Choroid plexus epithelial cell (primary cell): Measurements from ENCODE around the gene BBS7.

Experiments used
- DNase-seq: peaks from one replicate; pipeline ENCODE4 v3.0.0-alpha.2; 2010; ENCODE audit warnings: low read depth
- H3K4me3 ChIP-seq: 2 replicates; pipeline ENCODE4 v1.5.1; 2011; ENCODE audit warnings: low read depth, mild to moderate bottlenecking, control low read depth, low read length, moderate library complexity
- TF ChIP-seq, protein P1 (sequence below): conservative IDR thresholded peaks from 2 replicates; pipeline ENCODE4 v1.5.1; 2011; ENCODE audit warnings: low read depth, mild to moderate bottlenecking, control low read depth, inconsistent platforms, low read length, moderate library complexity

Gene BBS7

DNA sequence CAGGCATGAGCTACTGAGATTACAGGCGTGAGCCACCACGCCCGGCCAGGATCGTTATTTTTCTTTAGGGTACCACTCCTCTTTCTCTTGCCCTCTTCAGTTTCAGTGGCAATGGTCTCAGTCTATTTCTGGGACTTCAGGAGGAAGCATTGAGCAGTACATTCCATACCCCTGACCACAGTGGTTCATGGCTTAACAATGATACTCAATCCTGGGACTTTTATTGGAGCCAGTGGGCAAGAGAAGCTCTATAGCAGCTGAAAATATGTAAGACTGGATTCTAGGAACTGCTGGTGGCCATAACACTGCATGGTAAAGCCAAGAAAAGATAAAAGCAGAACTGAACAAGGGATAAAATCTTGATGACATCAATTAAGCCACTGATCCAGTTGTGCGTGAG lies 40.8 kb downstream of the BBS7 start:
- no peak overlapping the region for H3K4me3 ChIP-seq
- TF ChIP-seq, protein P1, sequence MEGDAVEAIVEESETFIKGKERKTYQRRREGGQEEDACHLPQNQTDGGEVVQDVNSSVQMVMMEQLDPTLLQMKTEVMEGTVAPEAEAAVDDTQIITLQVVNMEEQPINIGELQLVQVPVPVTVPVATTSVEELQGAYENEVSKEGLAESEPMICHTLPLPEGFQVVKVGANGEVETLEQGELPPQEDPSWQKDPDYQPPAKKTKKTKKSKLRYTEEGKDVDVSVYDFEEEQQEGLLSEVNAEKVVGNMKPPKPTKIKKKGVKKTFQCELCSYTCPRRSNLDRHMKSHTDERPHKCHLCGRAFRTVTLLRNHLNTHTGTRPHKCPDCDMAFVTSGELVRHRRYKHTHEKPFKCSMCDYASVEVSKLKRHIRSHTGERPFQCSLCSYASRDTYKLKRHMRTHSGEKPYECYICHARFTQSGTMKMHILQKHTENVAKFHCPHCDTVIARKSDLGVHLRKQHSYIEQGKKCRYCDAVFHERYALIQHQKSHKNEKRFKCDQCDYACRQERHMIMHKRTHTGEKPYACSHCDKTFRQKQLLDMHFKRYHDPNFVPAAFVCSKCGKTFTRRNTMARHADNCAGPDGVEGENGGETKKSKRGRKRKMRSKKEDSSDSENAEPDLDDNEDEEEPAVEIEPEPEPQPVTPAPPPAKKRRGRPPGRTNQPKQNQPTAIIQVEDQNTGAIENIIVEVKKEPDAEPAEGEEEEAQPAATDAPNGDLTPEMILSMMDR = no peak
- DNase-seq = no peak

DNA sequence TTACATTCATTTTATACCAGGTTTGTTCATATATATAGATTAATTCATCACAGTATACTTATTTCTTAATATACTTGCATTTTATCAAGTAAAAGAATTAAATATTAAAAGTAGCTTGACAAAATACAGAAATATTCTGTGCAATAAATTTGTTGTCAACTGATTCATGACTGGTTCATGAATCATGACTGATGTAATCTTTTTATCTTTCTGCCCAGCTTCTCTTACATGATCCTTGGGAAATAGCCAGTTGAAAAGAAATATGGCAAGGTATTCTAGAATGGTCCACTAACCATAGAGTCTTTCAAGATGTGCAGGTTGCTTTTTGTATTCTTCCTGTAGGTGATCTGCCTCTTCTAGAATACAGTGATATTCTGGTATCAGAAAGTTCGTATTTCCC lies 42.4 kb downstream of the BBS7 start:
- TF ChIP-seq, protein P1 = no peak
- DNase-seq = peak; percentile 70
- no peak overlapping the region for H3K4me3 ChIP-seq

DNA sequence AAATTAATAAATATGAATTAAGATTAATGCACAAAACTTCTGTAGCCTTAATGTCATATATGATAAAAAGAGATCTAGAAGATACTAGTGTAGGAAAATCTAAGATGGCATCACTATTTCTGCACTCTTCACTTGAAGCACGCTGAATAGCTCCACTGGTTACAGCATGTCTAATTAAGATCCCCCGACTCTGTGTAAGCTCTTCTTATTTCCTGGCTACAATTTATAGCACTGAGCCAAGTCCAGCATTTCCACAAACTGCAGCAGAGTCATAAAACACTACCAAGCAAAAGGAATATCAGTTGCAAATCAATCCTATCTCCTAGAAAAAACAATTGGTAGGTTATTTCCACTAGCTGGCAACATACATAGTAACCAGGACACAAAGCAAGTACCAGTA lies 45.3 kb downstream of the BBS7 start:
- TF ChIP-seq, protein P1 = no peak
- H3K4me3 ChIP-seq = no peak overlapping the region
- no peak for DNase-seq

DNA sequence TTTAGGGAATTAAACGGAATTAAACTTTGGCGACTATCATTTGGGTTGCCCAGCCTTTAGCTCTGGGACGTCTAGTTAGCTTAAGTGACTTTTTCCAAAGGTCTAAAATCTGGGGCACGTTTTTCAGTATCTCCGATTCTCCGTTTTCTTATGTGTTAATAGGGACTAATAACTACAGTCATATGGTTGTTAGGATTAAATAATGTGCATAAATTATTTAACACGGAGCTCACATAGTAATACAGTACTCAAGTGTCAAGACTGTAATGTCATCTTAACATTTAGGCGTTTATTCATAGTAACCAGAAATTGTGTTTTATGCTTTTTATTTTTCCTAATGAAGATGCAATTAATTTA lies 46.1 kb downstream of the BBS7 start:
- TF ChIP-seq, protein P1 = no peak
- peak overlapping the region; percentile 79 for H3K4me3 ChIP-seq
- DNase-seq = no peak

DNA sequence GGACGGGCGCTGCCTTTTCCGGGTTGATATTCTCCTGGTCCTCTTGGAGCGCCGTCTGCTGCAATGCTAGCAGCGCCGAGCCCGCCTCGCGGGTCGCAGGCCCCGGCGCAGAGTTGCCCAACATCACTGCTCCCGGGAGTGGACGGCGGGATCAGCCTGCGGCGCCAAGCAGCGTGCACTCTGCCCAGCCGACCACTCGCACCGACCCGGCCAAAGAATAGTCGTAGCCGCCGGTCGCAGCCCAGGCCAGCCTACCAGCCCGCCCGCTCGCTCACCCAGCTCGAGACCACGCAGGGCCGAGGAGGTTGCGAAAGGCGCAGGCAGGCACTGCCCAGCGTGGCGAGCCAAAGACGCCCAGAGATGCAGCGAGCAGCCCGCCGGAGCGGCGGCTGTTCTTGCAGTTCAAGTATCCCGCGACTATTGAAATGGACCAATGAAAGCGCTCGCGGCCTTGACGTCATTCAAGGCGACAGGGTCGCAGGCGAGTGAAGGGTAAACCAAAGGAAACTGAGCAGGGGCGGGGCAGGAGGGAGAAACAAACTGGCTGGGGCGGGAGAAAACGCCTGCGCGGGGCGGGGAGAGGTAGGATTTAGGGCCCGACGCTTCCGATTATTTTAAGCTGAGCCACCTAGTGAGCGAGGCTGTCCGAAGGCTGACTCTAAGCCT lies 46.6 kb downstream of the BBS7 start, which contains the start of gene CCNA2:
Gene CCNA2, minus strand, starts transcription at position 379 of the 666 bp plus-strand sequence. Its CDS starts 255 bp downstream, at position 124.
- TF ChIP-seq, protein P1 = no peak
- H3K4me3 ChIP-seq = peak within 1 kb of the TSS; percentile 79
- peak; percentile 98 for DNase-seq

DNA sequence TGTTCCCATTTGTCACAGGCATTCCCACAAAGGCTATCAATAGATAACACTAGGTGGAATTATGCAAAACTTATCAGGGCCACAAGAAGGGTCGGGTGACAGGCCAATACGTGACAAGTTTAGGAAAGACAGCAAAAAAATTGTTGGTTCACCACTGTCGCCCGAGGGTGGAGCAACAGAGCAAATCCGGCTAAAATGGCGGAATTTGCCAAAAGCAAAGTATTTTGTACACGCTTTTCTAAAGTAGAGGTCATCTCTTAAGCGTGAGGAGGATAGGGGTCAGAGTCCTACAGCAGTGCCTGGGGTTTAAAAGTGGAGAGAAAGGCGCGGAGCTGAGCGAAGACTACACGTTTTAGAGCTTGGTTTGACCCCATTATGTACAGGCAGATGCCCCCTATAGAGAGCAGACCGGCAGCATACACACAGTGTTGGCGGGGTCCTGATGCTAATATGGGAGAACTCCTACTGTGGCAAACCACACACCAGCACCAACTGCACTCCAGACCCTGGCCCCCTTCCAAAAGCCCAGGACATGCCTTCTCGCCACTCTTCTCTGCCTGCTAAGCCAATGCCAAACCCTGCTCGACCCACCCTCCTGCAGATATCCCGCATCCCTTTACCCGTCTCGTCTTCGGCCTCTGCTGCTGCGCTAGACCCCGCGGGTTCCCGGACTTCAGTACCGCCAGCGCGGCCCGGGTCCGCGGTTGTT lies 47.3 kb downstream of the BBS7 start:
- peak; percentile 30 for DNase-seq
- H3K4me3 ChIP-seq = peak overlapping the region; percentile 79
- TF ChIP-seq, protein P1 = peak; percentile 36
